Measurements from ENCODE around the gene WASL. TPM values are rescaled to one million over a fixed set of nuclear protein-coding genes. Genes with fewer than 3 reads are reported as not detected.

Gene WASL
- total and polyA plus RNA-seq, 10 of the 15 experiments (the other 5 are each of a cell fraction or from before 2014, with no cell fraction given): 2.0 to 6.4 (median 3.5) TPM

DNA sequence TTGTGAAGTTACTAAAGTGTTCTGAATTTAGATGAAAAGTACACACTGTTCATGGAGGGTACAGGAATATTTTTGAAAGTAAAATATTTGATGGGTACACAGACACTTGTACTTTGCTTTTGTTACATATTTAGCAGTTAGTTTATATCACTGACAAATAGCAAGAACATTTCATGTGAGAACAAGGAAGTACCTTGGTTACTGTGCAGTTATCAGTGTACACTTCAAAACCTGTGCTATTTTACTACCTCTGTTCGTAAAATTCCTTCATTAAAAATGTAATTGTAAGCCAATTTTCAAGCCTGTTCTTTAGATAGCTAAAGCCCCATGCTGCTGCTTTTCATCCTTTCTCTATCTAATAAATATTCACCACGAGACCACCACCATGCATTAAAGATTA is 39.8 kb upstream of the WASL start (continued):
- no peak for TF ChIP-seq BRCA1 (IDR thresholded peaks at IDR 0.05; ENCODE audit: low read depth, low read length)
- TF ChIP-seq CBFB (IDR thresholded peaks at IDR 0.05; ENCODE audit: low read depth): no peak
- TF ChIP-seq, protein P1, sequence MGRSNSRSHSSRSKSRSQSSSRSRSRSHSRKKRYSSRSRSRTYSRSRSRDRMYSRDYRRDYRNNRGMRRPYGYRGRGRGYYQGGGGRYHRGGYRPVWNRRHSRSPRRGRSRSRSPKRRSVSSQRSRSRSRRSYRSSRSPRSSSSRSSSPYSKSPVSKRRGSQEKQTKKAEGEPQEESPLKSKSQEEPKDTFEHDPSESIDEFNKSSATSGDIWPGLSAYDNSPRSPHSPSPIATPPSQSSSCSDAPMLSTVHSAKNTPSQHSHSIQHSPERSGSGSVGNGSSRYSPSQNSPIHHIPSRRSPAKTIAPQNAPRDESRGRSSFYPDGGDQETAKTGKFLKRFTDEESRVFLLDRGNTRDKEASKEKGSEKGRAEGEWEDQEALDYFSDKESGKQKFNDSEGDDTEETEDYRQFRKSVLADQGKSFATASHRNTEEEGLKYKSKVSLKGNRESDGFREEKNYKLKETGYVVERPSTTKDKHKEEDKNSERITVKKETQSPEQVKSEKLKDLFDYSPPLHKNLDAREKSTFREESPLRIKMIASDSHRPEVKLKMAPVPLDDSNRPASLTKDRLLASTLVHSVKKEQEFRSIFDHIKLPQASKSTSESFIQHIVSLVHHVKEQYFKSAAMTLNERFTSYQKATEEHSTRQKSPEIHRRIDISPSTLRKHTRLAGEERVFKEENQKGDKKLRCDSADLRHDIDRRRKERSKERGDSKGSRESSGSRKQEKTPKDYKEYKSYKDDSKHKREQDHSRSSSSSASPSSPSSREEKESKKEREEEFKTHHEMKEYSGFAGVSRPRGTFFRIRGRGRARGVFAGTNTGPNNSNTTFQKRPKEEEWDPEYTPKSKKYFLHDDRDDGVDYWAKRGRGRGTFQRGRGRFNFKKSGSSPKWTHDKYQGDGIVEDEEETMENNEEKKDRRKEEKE (IDR thresholded peaks at IDR 0.05): no peak
- no peak for TF ChIP-seq FOXM1 (IDR thresholded peaks at IDR 0.05; ENCODE audit: low read depth, low read length)
- no peak for TF ChIP-seq POU2F2 (IDR thresholded peaks at IDR 0.05; ENCODE audit: borderline replicate concordance, low read depth, low read length)
- TF ChIP-seq TCF7 (IDR thresholded peaks at IDR 0.05; ENCODE audit: borderline replicate concordance): no peak

DNA sequence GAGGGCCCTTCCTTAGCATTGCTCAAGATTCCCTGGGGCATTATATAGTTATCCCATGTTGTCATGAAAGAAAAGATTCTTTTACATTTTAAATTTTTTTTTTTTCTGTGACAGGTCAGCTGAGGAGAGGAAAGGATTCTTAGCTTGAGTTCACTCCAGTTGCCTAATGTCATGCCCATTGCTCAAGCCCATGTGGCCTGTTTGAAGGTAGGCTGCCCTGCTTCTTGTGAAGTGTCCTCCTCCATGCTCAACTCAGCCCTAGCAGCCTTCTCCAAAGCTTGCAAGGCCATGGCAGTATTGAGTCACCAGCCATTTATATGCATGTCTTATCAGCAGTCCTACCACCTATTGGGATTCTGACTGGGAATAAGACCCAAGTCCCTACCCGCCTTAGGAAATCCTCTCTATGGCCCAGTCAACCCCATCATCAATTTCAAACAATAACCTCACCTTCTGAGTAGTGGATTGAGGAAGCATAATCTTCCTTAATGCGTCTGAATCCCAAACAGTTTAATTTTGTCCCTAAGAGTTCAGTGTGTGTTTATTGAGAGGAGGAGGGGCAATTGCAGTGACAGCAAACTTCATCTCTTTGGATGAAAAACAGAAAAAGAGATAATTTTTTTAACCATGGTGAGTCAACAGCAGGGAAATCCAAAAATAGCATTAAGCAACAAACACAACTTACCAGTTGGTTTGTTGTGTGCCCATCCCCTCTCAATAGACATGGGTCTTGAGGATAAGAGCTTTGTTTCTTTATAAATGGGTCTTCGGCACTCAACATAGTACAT is 38.6 kb upstream of the WASL start:
- H2AFZ ChIP-seq (ENCODE audit: control insufficient read depth, low read depth, low read length): no peak overlapping the region
- FAIRE-seq (no peak), DNase-seq (ENCODE audit: low read depth, low spot score) (no peak), ATAC-seq (no peak)
- no peak overlapping the region for H3K4me3 ChIP-seq
- H3K27ac ChIP-seq (ENCODE audit: control insufficient read depth, insufficient read depth): no peak overlapping the region
- no peaks in the 10 kb centered on the region for H4K20me1 ChIP-seq (ENCODE audit: control insufficient read depth, insufficient read depth)
- intact Hi-C loops (cut with micrococcal nuclease; ENCODE audit: unreplicated experiment): no loop called here
- H3K4me2 ChIP-seq (ENCODE audit: control insufficient read depth, insufficient read depth): no peak overlapping the region
- ChIA-PET RAD21 (ENCODE audit: unreplicated experiment) (interaction anchor here (1.7 kb wide), 1 partner anchor 78 kb away, joined by 6 read pairs; no protein-coding TSS in a partner anchor), SMC1A (ENCODE audit: uncharacterized antibody, unreplicated experiment) (interaction anchor here (1.7 to 2.8 kb wide), 2 partner anchors 11 to 16 kb away, joined by 6 to 16 read pairs; no protein-coding TSS in a partner anchor), CTCF (interaction anchor here (1.0 to 3.0 kb wide), 3 partner anchors 9 to 85 kb away, joined by 4 to 8 read pairs (median 6); no protein-coding TSS in a partner anchor), POLR2A (no interaction called here)
- no peaks in the 10 kb centered on the region for H3K4me1 ChIP-seq (ENCODE audit: control insufficient read depth, insufficient read depth, low read length)
- in situ Hi-C loops (cut with MboI): no loop called here
- no peaks in the 10 kb centered on the region for H3K79me2 ChIP-seq (ENCODE audit: control insufficient read depth, insufficient read depth, low read length)
- H3K9ac ChIP-seq (ENCODE audit: control insufficient read depth, insufficient read depth, low read length): no peak overlapping the region
- WGBS (ENCODE audit: insufficient coverage, insufficient replicate concordance, low lambda C conversion rate, missing lambda C conversion rate): 63% methylated on average over 3 of the region's 3 CpGs
- H3K27me3 ChIP-seq (replicated peaks in 1 of 2; ENCODE audit: control insufficient read depth in 2 of 2, insufficient read depth in 2 of 2, low read length in 1 of 2): no peaks in the 10 kb centered on the region
- no peaks in the 10 kb centered on the region for H3K9me3 ChIP-seq (replicated peaks; ENCODE audit: control insufficient read depth, insufficient read depth, low read length)
- no peaks in the 10 kb centered on the region for H3K36me3 ChIP-seq (ENCODE audit: control insufficient read depth in 2 of 2, insufficient read depth in 2 of 2, low read length in 1 of 2)
- no TSS peak for BruUV-seq (replicated peaks)
- TF ChIP-seq SMAD1 (IDR thresholded peaks at IDR 0.05; ENCODE audit: low read depth, partially characterized antibody) (no peak), EED (IDR thresholded peaks at IDR 0.05; ENCODE audit: low read depth) (no peak), PML (IDR thresholded peaks at IDR 0.05; ENCODE audit: low read length) (no peak), NFYA (IDR thresholded peaks at IDR 0.05; ENCODE audit: borderline replicate concordance, low read depth, low read length) (no peak), HDAC2 (IDR thresholded peaks at IDR 0.05) (no peak), POLR2AphosphoS2 (IDR thresholded peaks at IDR 0.05; ENCODE audit: low read depth, low read length) (no peak), ASH2L (IDR thresholded peaks at IDR 0.05; ENCODE audit: borderline replicate concordance, low read depth) (no peak), ZNF207 (IDR thresholded peaks at IDR 0.05; ENCODE audit: borderline replicate concordance) (no peak), NR2C1 (IDR thresholded peaks at IDR 0.05) (no peak), TAF1 (IDR thresholded peaks at IDR 0.05; ENCODE audit: borderline replicate concordance, low read depth, low read length) (no peak), RAD51 (IDR thresholded peaks at IDR 0.05) (no peak), PAX8 (IDR thresholded peaks at IDR 0.05) (no peak), PAX5 (IDR thresholded peaks at IDR 0.05; ENCODE audit: borderline replicate concordance, low read depth, low read length) (no peak)
- TF ChIP-seq, protein P2, sequence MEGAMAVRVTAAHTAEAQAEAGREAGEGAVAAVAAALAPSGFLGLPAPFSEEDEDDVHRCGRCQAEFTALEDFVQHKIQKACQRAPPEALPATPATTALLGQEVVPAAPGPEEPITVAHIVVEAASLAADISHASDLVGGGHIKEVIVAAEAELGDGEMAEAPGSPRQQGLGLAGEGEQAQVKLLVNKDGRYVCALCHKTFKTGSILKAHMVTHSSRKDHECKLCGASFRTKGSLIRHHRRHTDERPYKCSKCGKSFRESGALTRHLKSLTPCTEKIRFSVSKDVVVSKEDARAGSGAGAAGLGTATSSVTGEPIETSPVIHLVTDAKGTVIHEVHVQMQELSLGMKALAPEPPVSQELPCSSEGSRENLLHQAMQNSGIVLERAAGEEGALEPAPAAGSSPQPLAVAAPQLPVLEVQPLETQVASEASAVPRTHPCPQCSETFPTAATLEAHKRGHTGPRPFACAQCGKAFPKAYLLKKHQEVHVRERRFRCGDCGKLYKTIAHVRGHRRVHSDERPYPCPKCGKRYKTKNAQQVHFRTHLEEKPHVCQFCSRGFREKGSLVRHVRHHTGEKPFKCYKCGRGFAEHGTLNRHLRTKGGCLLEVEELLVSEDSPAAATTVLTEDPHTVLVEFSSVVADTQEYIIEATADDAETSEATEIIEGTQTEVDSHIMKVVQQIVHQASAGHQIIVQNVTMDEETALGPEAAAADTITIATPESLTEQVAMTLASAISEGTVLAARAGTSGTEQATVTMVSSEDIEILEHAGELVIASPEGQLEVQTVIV (IDR thresholded peaks at IDR 0.05; ENCODE audit: borderline replicate concordance, partially characterized antibody): no peak
